WTC11 (cell line): ENCODE data around the gene BEGAIN. TPM values are rescaled to one million over a fixed set of nuclear protein-coding genes. Genes with fewer than 3 reads are reported as not detected.

Experiments
- ATAC-seq: fragments of 200-7000 bp; cut with Tn5 transposase; 2 replicates; pipeline ENCODE4 v1.10.0; 2021; ENCODE audit warnings: mild to moderate bottlenecking, moderate library complexity
- CTCF ChIA-PET: fragments of 300-600 bp; sonication (Branson Sonifier 250); formaldehyde crosslinking; loops from one replicate; lab custom pipeline; 2021; ENCODE audit warnings: antibody characterized with exemption; lab: Charles Lee
- POLR2A ChIA-PET: fragments of 350-600 bp; sonication (Branson Sonifier 250); formaldehyde crosslinking; loops from one replicate; lab custom pipeline; 2021; ENCODE audit warnings: antibody characterized with exemption; lab: Charles Lee
- DNase-seq: peaks from one replicate; pipeline ENCODE4 v3.0.0; 2021; ENCODE audit warnings: low spot score
- H3K27ac Mint-ChIP-seq: 2 replicates; pipeline ENCODE4 v1.8.0; 2021; ENCODE audit warnings: mixed read lengths
- H3K27me3 Mint-ChIP-seq: 2 replicates; pipeline ENCODE4 v1.8.0; 2021; ENCODE audit warnings: low read depth, mild to moderate bottlenecking, moderate library complexity, mixed read lengths
- H3K36me3 Mint-ChIP-seq: 2 replicates; pipeline ENCODE4 v1.8.0; 2021; ENCODE audit warnings: mixed read lengths
- H3K4me1 Mint-ChIP-seq: 2 replicates; pipeline ENCODE4 v1.8.0; 2022; ENCODE audit warnings: mixed read lengths
- H3K4me3 Mint-ChIP-seq: 2 replicates; pipeline ENCODE4 v1.8.0; 2021; ENCODE audit warnings: mild to moderate bottlenecking, moderate library complexity, mixed read lengths
- H3K9me3 Mint-ChIP-seq: 2 replicates; pipeline ENCODE4 v1.8.0; 2021; ENCODE audit warnings: mixed read lengths
- ATF1 ChIP-seq: sonication (generic); formaldehyde crosslinking; IDR thresholded peaks from 2 replicates; pipeline ENCODE4 v1.8.1; 2023; ENCODE audit warnings: mild to moderate bottlenecking, moderate library complexity, missing genetic modification reagents
- ATF6 ChIP-seq: sonication (generic); formaldehyde crosslinking; IDR thresholded peaks from 2 replicates; pipeline ENCODE4 v1.8.1; 2023; ENCODE audit warnings: mild to moderate bottlenecking, missing genetic modification reagents
- CBFB ChIP-seq: sonication (generic); formaldehyde crosslinking; IDR thresholded peaks from 2 replicates; pipeline ENCODE4 v1.8.1; 2022; ENCODE audit warnings: mild to moderate bottlenecking, low read depth, missing genetic modification reagents
- CDX4 ChIP-seq: fragments of 250-450 bp; sonication (Bioruptor Pico); IDR thresholded peaks from 2 replicates; pipeline ENCODE4 v1.9.0; 2021; ENCODE audit warnings: moderate library complexity, mild to moderate bottlenecking, inconsistent platforms, borderline replicate concordance
- CREB1 ChIP-seq: sonication (generic); formaldehyde crosslinking; IDR thresholded peaks from 2 replicates; pipeline ENCODE4 v1.8.0; 2023; ENCODE audit warnings: mild to moderate bottlenecking, missing genetic modification reagents
- E2F1 ChIP-seq: sonication (generic); formaldehyde crosslinking; IDR thresholded peaks from 2 replicates; pipeline ENCODE4 v1.8.0; 2022; ENCODE audit warnings: mild to moderate bottlenecking, missing genetic modification reagents
- FOXJ3 ChIP-seq: sonication (generic); formaldehyde crosslinking; IDR thresholded peaks from 2 replicates; pipeline ENCODE4 v1.9.0; 2021; ENCODE audit warnings: missing genetic modification reagents, mild to moderate bottlenecking, borderline replicate concordance
- FOXK1 ChIP-seq: sonication (generic); formaldehyde crosslinking; IDR thresholded peaks from 2 replicates; pipeline ENCODE4 v1.8.0; 2022; ENCODE audit warnings: mild to moderate bottlenecking, moderate library complexity, missing genetic modification reagents
- FOXP4 ChIP-seq: sonication (generic); formaldehyde crosslinking; IDR thresholded peaks from 2 replicates; pipeline ENCODE4 v1.8.0; 2022; ENCODE audit warnings: mild to moderate bottlenecking, missing genetic modification reagents
- GABPB1 ChIP-seq: sonication (generic); formaldehyde crosslinking; IDR thresholded peaks from 2 replicates; pipeline ENCODE4 v1.8.1; 2023; ENCODE audit warnings: mild to moderate bottlenecking, missing genetic modification reagents
- JAZF1 ChIP-seq: fragments of 250-450 bp; sonication (Bioruptor Pico); IDR thresholded peaks from 2 replicates; pipeline ENCODE4 v1.9.0; 2021; ENCODE audit warnings: moderate library complexity, mild to moderate bottlenecking, inconsistent platforms
- MLX ChIP-seq: sonication (generic); formaldehyde crosslinking; IDR thresholded peaks from 2 replicates; pipeline ENCODE4 v1.8.1; 2023; ENCODE audit warnings: mild to moderate bottlenecking, missing genetic modification reagents, moderate library complexity
- MXD4 ChIP-seq: fragments of 250-450 bp; sonication (Bioruptor Pico); IDR thresholded peaks from 2 replicates; pipeline ENCODE4 v1.8.0; 2021; ENCODE audit warnings: mild to moderate bottlenecking, moderate library complexity, borderline replicate concordance
- NR2C2 ChIP-seq: sonication (generic); formaldehyde crosslinking; IDR thresholded peaks from 2 replicates; pipeline ENCODE4 v1.8.0; 2022; ENCODE audit warnings: mild to moderate bottlenecking, missing genetic modification reagents
- OVOL2 ChIP-seq: fragments of 250-450 bp; sonication (Bioruptor Pico); IDR thresholded peaks from 2 replicates; pipeline ENCODE4 v1.9.0; 2021; ENCODE audit warnings: mild to moderate bottlenecking, borderline replicate concordance
- PRRX2 ChIP-seq: fragments of 250-450 bp; sonication (Bioruptor Pico); IDR thresholded peaks from 2 replicates; pipeline ENCODE4 v1.8.0; 2021; ENCODE audit warnings: mild to moderate bottlenecking
- USF1 ChIP-seq: sonication (generic); formaldehyde crosslinking; IDR thresholded peaks from 2 replicates; pipeline ENCODE4 v1.8.0; 2022; ENCODE audit warnings: mild to moderate bottlenecking, missing genetic modification reagents
- USF2 ChIP-seq: sonication (generic); formaldehyde crosslinking; IDR thresholded peaks from 2 replicates; pipeline ENCODE4 v1.8.1; 2023; ENCODE audit warnings: mild to moderate bottlenecking, missing genetic modification reagents, moderate library complexity
- ZNF219 ChIP-seq: sonication (generic); formaldehyde crosslinking; IDR thresholded peaks from 2 replicates; pipeline ENCODE4 v1.8.0; 2023; ENCODE audit warnings: missing genetic modification reagents, mild to moderate bottlenecking, borderline replicate concordance
- ZNF263 ChIP-seq: sonication (generic); formaldehyde crosslinking; IDR thresholded peaks from 2 replicates; pipeline ENCODE4 v1.8.1; 2022; ENCODE audit warnings: low read depth, mild to moderate bottlenecking, moderate library complexity, missing genetic modification reagents
- ZNF281 ChIP-seq: sonication (generic); formaldehyde crosslinking; IDR thresholded peaks from 2 replicates; pipeline ENCODE4 v1.8.0; 2023; ENCODE audit warnings: mild to moderate bottlenecking, missing genetic modification reagents
- total RNA-seq: library from RNA; stranded (reverse); gene quantifications from 3 replicates; pipeline ENCODE4 v1.2.3, GENCODE V29; 2021

BEGAIN gene
- total RNA-seq, 1 experiment from 2014 or later = 1.3 TPM

GRCh38 chr14:100618318-100618693 is 31.1 kb upstream of the BEGAIN start:
- Mint-ChIP-seq H3K27me3 (peaks cover 6% of the 10 kb centered on the region; the same call in 1 of the 2 replicates), H3K4me1 (peaks cover 14% of the 10 kb centered on the region), H3K27ac (no peak overlapping the region), H3K9me3 (no peaks in the 10 kb centered on the region), H3K36me3 (no peaks in the 10 kb centered on the region), H3K4me3 (no peak overlapping the region)
- DNase-seq (no peak), ATAC-seq (no peak)
- POLR2A ChIA-PET = interaction anchor here (0.7 kb wide), 1 partner anchor 268 kb away, joined by 3 read pairs; no protein-coding TSS in a partner anchor
- CTCF ChIA-PET = interaction anchor here (0.5 to 2.4 kb wide), 4 partner anchors 27 to 281 kb away, joined by 3 to 13 read pairs (median 5); no protein-coding TSS in a partner anchor
- TF ChIP-seq ATF1 (CRISPR knock-in tag) (no peak), FOXJ3 (CRISPR knock-in tag) (no peak), ATF6 (no peak), GABPB1 (CRISPR knock-in tag) (no peak), PRRX2 (CRISPR knock-in tag) (no peak), ZNF281 (CRISPR knock-in tag) (no peak), OVOL2 (CRISPR knock-in tag) (no peak), FOXK1 (CRISPR knock-in tag) (no peak), E2F1 (CRISPR knock-in tag) (no peak), JAZF1 (no peak), CBFB (CRISPR knock-in tag) (no peak), CREB1 (no peak), ZNF219 (CRISPR knock-in tag) (no peak), ZNF263 (CRISPR knock-in tag) (no peak)

- Mint-ChIP-seq H3K36me3 (no peaks in the 10 kb centered on the region), H3K27ac (no peak overlapping the region)
- no peak for ATAC-seq
Measured at GRCh38 chr14:100617410-100618317, 30.4 kb upstream of the BEGAIN start.

More at GRCh38 chr14:100617410-100618317, 30.4 kb upstream of the BEGAIN start:
- DNase-seq = no peak
- no peak for TF ChIP-seq MLX (CRISPR knock-in tag)
- TF ChIP-seq CDX4 (CRISPR knock-in tag) = no peak
- TF ChIP-seq NR2C2 (CRISPR knock-in tag) = no peak
- TF ChIP-seq MXD4 (CRISPR knock-in tag) = no peak
- TF ChIP-seq USF1 = no peak
- TF ChIP-seq FOXP4 (CRISPR knock-in tag) = no peak
- no peak for TF ChIP-seq USF2
- Mint-ChIP-seq H3K4me1 (peaks cover 14% of the 10 kb centered on the region), H3K27me3 (peaks cover 6% of the 10 kb centered on the region; the same call in 1 of the 2 replicates), H3K4me3 (no peak overlapping the region), H3K9me3 (no peaks in the 10 kb centered on the region)
- CTCF ChIA-PET = interaction anchor here (0.5 to 2.4 kb wide), 5 partner anchors 28 to 282 kb away, joined by 3 to 13 read pairs (median 4); no protein-coding TSS in a partner anchor
- POLR2A ChIA-PET = interaction anchor here (0.5 to 0.7 kb wide), 2 partner anchors 92 to 267 kb away, joined by 3 read pairs; no protein-coding TSS in a partner anchor
